KMS-11 (cell line): ENCODE data around the gene REXO4.

Source experiments
- H2AFZ ChIP-seq: fragments of 200-600 bp; sonication (generic); 2 replicates; pipeline ENCODE4 v1.6.1; 2016; ENCODE audit warnings: antibody characterized with exemption, mixed run types, low read depth
- H3K27ac ChIP-seq: fragments of 200-600 bp; sonication (generic); 2 replicates; pipeline ENCODE4 v1.6.1; 2016; ENCODE audit warnings: mild to moderate bottlenecking, mixed run types
- H3K27me3 ChIP-seq: fragments of 200-600 bp; sonication (generic); 2 replicates; pipeline ENCODE4 v1.6.1; 2017; ENCODE audit warnings: mild to moderate bottlenecking, low read depth, mixed run types, moderate library complexity; ENCODE audit not compliant: insufficient read depth
- H3K36me3 ChIP-seq: fragments of 200-600 bp; sonication (generic); 2 replicates; pipeline ENCODE4 v1.6.1; 2017; ENCODE audit warnings: mild to moderate bottlenecking, mixed run types; ENCODE audit not compliant: insufficient read depth
- H3K4me1 ChIP-seq: fragments of 200-600 bp; sonication (generic); 2 replicates; pipeline ENCODE4 v1.6.1; 2016; ENCODE audit warnings: mild to moderate bottlenecking, low read depth, mixed run types; ENCODE audit not compliant: poor library complexity, severe bottlenecking
- H3K4me2 ChIP-seq: fragments of 200-600 bp; sonication (generic); 2 replicates; pipeline ENCODE4 v1.7.0; 2016; ENCODE audit warnings: mild to moderate bottlenecking, mixed run types
- H3K4me3 ChIP-seq: fragments of 200-600 bp; sonication (generic); IDR thresholded peaks from 2 replicates; pipeline ENCODE4 v1.6.1; 2017; ENCODE audit warnings: low read depth, low read length, mixed read lengths; ENCODE audit not compliant: insufficient read depth
- H3K79me2 ChIP-seq: fragments of 200-600 bp; sonication (generic); 2 replicates; pipeline ENCODE4 v1.6.1; 2016; ENCODE audit warnings: low read depth, mixed run types; ENCODE audit not compliant: insufficient read depth
- H3K9ac ChIP-seq: fragments of 200-600 bp; sonication (generic); 2 replicates; pipeline ENCODE4 v1.6.1; 2016; ENCODE audit warnings: mild to moderate bottlenecking, mixed run types
- H4K20me1 ChIP-seq: fragments of 200-600 bp; sonication (generic); 2 replicates; pipeline ENCODE4 v1.6.1; 2016; ENCODE audit warnings: mild to moderate bottlenecking, mixed run types; ENCODE audit not compliant: insufficient read depth
- TF ChIP-seq, protein P1 (sequence below): fragments of 200-600 bp; sonication (generic); conservative IDR thresholded peaks from 2 replicates; pipeline ENCODE4 v1.6.1; 2017; ENCODE audit warnings: low read depth, mild to moderate bottlenecking, antibody characterized with exemption, low read length, moderate library complexity, mixed read lengths

Gene REXO4

DNA sequence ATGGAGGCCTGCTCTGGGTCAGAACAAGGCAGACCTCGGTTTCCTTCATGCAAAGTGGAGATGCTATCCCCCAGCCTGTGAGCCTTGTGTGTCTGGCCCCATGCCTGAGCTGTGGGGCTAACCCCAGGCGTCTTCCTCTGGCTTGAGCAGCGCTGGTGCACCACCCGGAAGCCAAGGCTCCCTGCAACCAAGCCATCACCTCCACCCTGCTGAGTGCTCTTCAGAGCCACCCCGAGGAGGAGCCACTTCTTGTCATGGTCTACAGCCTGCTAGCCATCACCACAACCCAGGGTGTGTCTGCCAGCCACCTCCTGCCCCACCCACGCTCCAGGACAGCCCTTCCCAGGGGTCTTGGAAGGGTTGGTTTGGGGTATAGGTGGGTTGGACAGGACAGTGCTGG is 16.2 kb downstream of the REXO4 start:
- peaks cover 12% of the 10 kb centered on the region; the same call in 1 of the 2 replicates for H3K27me3 ChIP-seq
- H3K9ac ChIP-seq, result no peak overlapping the region

DNA sequence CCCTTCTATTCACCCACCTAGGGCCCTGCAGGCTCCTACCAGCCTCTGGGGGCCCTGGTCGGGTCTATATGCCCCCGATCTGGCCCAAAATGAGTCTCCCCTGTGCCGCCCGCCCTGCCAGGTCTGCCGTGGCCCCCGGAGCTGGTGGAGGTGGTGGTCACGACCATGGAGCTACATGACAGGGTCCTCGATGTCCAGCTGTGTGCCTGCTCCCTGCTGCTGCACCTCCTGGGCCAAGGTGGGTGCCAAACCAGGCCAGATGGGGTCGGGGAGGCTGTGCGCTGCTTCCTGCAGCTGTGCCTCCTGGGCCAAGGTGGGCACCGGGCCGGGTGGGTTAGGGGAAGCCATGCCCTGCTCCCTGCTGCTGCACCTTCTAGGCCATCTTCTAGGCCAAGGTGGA is 17.5 kb downstream of the REXO4 start:
- Histone ChIP-seq H3K79me2 (no peaks in the 10 kb centered on the region), H4K20me1 (no peaks in the 10 kb centered on the region), H3K36me3 (no peaks in the 10 kb centered on the region), H3K27ac (no peak overlapping the region), H3K4me2 (no peak overlapping the region), H3K27me3 (peaks cover 25% of the 10 kb centered on the region; the same call in 1 of the 2 replicates), H3K4me1 (no peaks in the 10 kb centered on the region), H3K9ac (no peak overlapping the region), H3K4me3 (no peak overlapping the region), H2AFZ (no peak overlapping the region)
- TF ChIP-seq, protein P1, sequence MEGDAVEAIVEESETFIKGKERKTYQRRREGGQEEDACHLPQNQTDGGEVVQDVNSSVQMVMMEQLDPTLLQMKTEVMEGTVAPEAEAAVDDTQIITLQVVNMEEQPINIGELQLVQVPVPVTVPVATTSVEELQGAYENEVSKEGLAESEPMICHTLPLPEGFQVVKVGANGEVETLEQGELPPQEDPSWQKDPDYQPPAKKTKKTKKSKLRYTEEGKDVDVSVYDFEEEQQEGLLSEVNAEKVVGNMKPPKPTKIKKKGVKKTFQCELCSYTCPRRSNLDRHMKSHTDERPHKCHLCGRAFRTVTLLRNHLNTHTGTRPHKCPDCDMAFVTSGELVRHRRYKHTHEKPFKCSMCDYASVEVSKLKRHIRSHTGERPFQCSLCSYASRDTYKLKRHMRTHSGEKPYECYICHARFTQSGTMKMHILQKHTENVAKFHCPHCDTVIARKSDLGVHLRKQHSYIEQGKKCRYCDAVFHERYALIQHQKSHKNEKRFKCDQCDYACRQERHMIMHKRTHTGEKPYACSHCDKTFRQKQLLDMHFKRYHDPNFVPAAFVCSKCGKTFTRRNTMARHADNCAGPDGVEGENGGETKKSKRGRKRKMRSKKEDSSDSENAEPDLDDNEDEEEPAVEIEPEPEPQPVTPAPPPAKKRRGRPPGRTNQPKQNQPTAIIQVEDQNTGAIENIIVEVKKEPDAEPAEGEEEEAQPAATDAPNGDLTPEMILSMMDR, result no peak

More for the DNA sequence above, 16.2 kb downstream of the REXO4 start:
- Histone ChIP-seq H3K4me1 (no peaks in the 10 kb centered on the region), H3K4me2 (no peak overlapping the region), H3K36me3 (no peaks in the 10 kb centered on the region), H3K4me3 (no peak overlapping the region), H3K79me2 (no peaks in the 10 kb centered on the region), H4K20me1 (no peaks in the 10 kb centered on the region), H2AFZ (no peak overlapping the region), H3K27ac (no peak overlapping the region)
- TF ChIP-seq, protein P1, result no peak

GRCh38 chr9:133397895-133398294 is 19.9 kb downstream of the REXO4 start:
- Histone ChIP-seq H3K36me3 (no peaks in the 10 kb centered on the region), H3K4me1 (no peaks in the 10 kb centered on the region), H2AFZ (no peak overlapping the region), H3K27ac (no peak overlapping the region), H3K79me2 (no peaks in the 10 kb centered on the region), H3K4me3 (no peak overlapping the region), H3K9ac (no peak overlapping the region), H3K27me3 (peaks cover 41% of the 10 kb centered on the region), H3K4me2 (no peak overlapping the region), H4K20me1 (no peaks in the 10 kb centered on the region)
- TF ChIP-seq, protein P1, result no peak

DNA sequence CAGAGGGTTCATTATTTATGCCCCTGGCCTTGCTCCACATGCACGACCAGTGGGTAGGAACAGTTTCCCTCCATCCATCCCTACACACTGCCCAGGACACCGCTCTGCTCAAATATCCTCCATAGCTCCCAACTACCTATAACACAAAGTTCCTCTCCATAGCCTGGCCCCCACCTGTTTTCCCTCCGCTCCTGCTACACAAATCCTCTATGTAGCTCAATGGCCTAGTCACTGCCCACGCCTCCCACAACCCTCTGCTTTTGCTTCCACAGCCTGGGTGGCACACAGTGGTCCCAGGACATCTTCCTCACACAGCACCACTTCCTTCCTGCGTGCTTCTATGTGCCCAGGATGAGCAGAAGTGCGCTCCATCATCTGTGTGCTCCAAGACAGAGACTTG is 20.4 kb downstream of the REXO4 start:
- H3K27me3 ChIP-seq, result peaks cover 41% of the 10 kb centered on the region
- H3K9ac ChIP-seq, result no peak overlapping the region
- no peak overlapping the region for H3K4me2 ChIP-seq
- H3K79me2 ChIP-seq, result no peaks in the 10 kb centered on the region
- no peak overlapping the region for H3K4me3 ChIP-seq
- H4K20me1 ChIP-seq, result no peaks in the 10 kb centered on the region
- H2AFZ ChIP-seq, result no peak overlapping the region
- H3K36me3 ChIP-seq, result no peaks in the 10 kb centered on the region
- TF ChIP-seq, protein P1, result no peak
- no peaks in the 10 kb centered on the region for H3K4me1 ChIP-seq
- H3K27ac ChIP-seq, result no peak overlapping the region
